Measurements from ENCODE around the gene SCRN1. TPM values are rescaled to one million over a fixed set of nuclear protein-coding genes. Genes with fewer than 3 reads are reported as not detected.

The SCRN1 gene
- total and polyA plus RNA-seq, 2 donors (not counting 1 experiment from before 2014, with no cell fraction given): 124 to 142 TPM

GRCh38 chr7:30027065-30027456 is 37.5 kb upstream of the SCRN1 start:
- Histone ChIP-seq H3K4me2 (ENCODE audit: extremely low read depth, insufficient read depth, low read length) (peak overlapping the region; percentile 73), H3K4me3 (replicated peaks in 1 of 4; ENCODE audit: control extremely low read depth in 1 of 4, insufficient read depth in 1 of 4, low read depth in 3 of 4, low read length in 4 of 4) (peak overlapping the region; percentile 46 to 93 (median 84)), H3K36me3 (ENCODE audit: control insufficient read depth, insufficient read depth, low read length) (no peaks in the 10 kb centered on the region), H2AFZ (ENCODE audit: low read length) (peak overlapping the region; percentile 60), H3K4me1 (ENCODE audit: control insufficient read depth, extremely low read depth, insufficient read depth, low read length) (peaks cover 6% of the 10 kb centered on the region), H3K27ac (ENCODE audit: insufficient read depth, low read length) (peak overlapping the region; percentile 37), H3K27me3 (ENCODE audit: control insufficient read depth, insufficient read depth, low read length) (no peaks in the 10 kb centered on the region), H3K9ac (ENCODE audit: insufficient read depth, low read length) (peak overlapping the region; percentile 28), H3K79me2 (ENCODE audit: control insufficient read depth, insufficient read depth, low read length) (peaks cover 37% of the 10 kb centered on the region), H4K20me1 (ENCODE audit: control insufficient read depth, extremely low read depth, insufficient read depth, low read length) (no peaks in the 10 kb centered on the region), H3K9me3 (ENCODE audit: control insufficient read depth, insufficient read depth, low read depth, low read length) (no peaks in the 10 kb centered on the region)
- TF ChIP-seq EZH2 (IDR thresholded peaks at IDR 0.05; ENCODE audit: low read length, missing control alignments) (no peak), CTCF (conservative IDR thresholded peaks at IDR 0.05 in 1 of 2, IDR thresholded peaks at IDR 0.05 in 1 of 2; ENCODE audit: low read depth in 1 of 2, low read length in 2 of 2) (no peak)
- peak in 1 of 2 donors; percentile 76 for DNase-seq (ENCODE audit: low read depth in 2 of 2)

- peak within 1 kb of the TSS; percentile 87 for H3K4me2 ChIP-seq (ENCODE audit: extremely low read depth, insufficient read depth, low read length)
- H3K4me1 ChIP-seq (ENCODE audit: control insufficient read depth, extremely low read depth, insufficient read depth, low read length): peaks cover 5% of the 10 kb centered on the region
- DNase-seq (ENCODE audit: low read depth in 2 of 2): peak; percentile 100
- peak within 1 kb of the TSS; percentile 87 for H2AFZ ChIP-seq (ENCODE audit: low read length)
- peaks cover 31% of the 10 kb centered on the region for H3K79me2 ChIP-seq (ENCODE audit: control insufficient read depth, insufficient read depth, low read length)
- H3K9ac ChIP-seq (ENCODE audit: insufficient read depth, low read length): peak within 1 kb of the TSS; percentile 73
- no peaks in the 10 kb centered on the region for H3K36me3 ChIP-seq (ENCODE audit: control insufficient read depth, insufficient read depth, low read length)
- peak within 1 kb of the TSS; percentile 84 to 93 (median 85) for H3K4me3 ChIP-seq (replicated peaks in 1 of 4; ENCODE audit: control extremely low read depth in 1 of 4, insufficient read depth in 1 of 4, low read depth in 3 of 4, low read length in 4 of 4)
- TF ChIP-seq CTCF (conservative IDR thresholded peaks at IDR 0.05 in 1 of 2, IDR thresholded peaks at IDR 0.05 in 1 of 2; ENCODE audit: low read depth in 1 of 2, low read length in 2 of 2) (no peak), EZH2 (IDR thresholded peaks at IDR 0.05; ENCODE audit: low read length, missing control alignments) (no peak)
- H3K9me3 ChIP-seq (ENCODE audit: control insufficient read depth, insufficient read depth, low read depth, low read length): no peaks in the 10 kb centered on the region
- H4K20me1 ChIP-seq (ENCODE audit: control insufficient read depth, extremely low read depth, insufficient read depth, low read length): no peaks in the 10 kb centered on the region
- peak within 1 kb of the TSS; percentile 77 for H3K27ac ChIP-seq (ENCODE audit: insufficient read depth, low read length)
- no peaks in the 10 kb centered on the region for H3K27me3 ChIP-seq (ENCODE audit: control insufficient read depth, insufficient read depth, low read length)
Measured at GRCh38 chr7:30026229-30027064, 36.8 kb upstream of the SCRN1 start, which contains the start of gene FKBP14. Gene FKBP14, minus strand, starts transcription at chr7:30026702. Its CDS starts 194 bp downstream, at chr7:30026508.

- TF ChIP-seq EZH2 (IDR thresholded peaks at IDR 0.05; ENCODE audit: low read length, missing control alignments) (no peak), CTCF (conservative IDR thresholded peaks at IDR 0.05 in 1 of 2, IDR thresholded peaks at IDR 0.05 in 1 of 2; ENCODE audit: low read depth in 1 of 2, low read length in 2 of 2) (no peak)
- Histone ChIP-seq H3K9me3 (ENCODE audit: control insufficient read depth, insufficient read depth, low read depth, low read length) (no peaks in the 10 kb centered on the region), H3K4me3 (replicated peaks in 1 of 4; ENCODE audit: control extremely low read depth in 1 of 4, insufficient read depth in 1 of 4, low read depth in 3 of 4, low read length in 4 of 4) (no peak overlapping the region), H3K4me2 (ENCODE audit: extremely low read depth, insufficient read depth, low read length) (no peak overlapping the region), H3K79me2 (ENCODE audit: control insufficient read depth, insufficient read depth, low read length) (peaks cover 8% of the 10 kb centered on the region), H3K27me3 (ENCODE audit: control insufficient read depth, insufficient read depth, low read length) (no peaks in the 10 kb centered on the region), H2AFZ (ENCODE audit: low read length) (no peak overlapping the region), H3K9ac (ENCODE audit: insufficient read depth, low read length) (no peak overlapping the region), H4K20me1 (ENCODE audit: control insufficient read depth, extremely low read depth, insufficient read depth, low read length) (no peaks in the 10 kb centered on the region), H3K4me1 (ENCODE audit: control insufficient read depth, extremely low read depth, insufficient read depth, low read length) (no peaks in the 10 kb centered on the region), H3K27ac (ENCODE audit: insufficient read depth, low read length) (no peak overlapping the region), H3K36me3 (ENCODE audit: control insufficient read depth, insufficient read depth, low read length) (no peaks in the 10 kb centered on the region)
- no peak for DNase-seq (ENCODE audit: low read depth in 2 of 2)
Measured at GRCh38 chr7:30023524-30023923, 33.9 kb upstream of the SCRN1 start.

Data from fibroblast of lung (primary cell).